Lower leg skin (tissue), 4 donors: Measurements from ENCODE around the gene EYS. TPM values are rescaled to one million over a fixed set of nuclear protein-coding genes. Genes with fewer than 3 reads are reported as not detected.

Source experiments
- DNase-seq, 2 donors: peaks; one replicate each; pipeline ENCODE4 v3.0.0-alpha.2; 2019; ENCODE audit warnings: low spot score in 2 of 2
- H3K4me3 ChIP-seq: fragments of 200-600 bp; sonication (generic); 2 replicates; pipeline ENCODE4 v1.5.1; 2017; ENCODE audit warnings: mild to moderate bottlenecking, low read depth; ENCODE audit not compliant: poor library complexity, severe bottlenecking
- CTCF ChIP-seq, 3 donors: fragments of 450-650 bp; IDR thresholded peaks; one replicate each; pipeline ENCODE4 v1.5.1; 2016; ENCODE audit warnings: antibody characterized with exemption in 3 of 3, mild to moderate bottlenecking in 3 of 3, moderate library complexity in 2 of 3
- POLR2A ChIP-seq, 2 donors: fragments of 450-650 bp; IDR thresholded peaks; one replicate each; pipeline ENCODE4 v1.6.1; 2016 to 2017; ENCODE audit warnings: antibody characterized with exemption in 2 of 2, mild to moderate bottlenecking in 1 of 2, moderate library complexity in 1 of 2
- WGBS, 2 donors: methylation state at CpG; one replicate each; pipeline ENCODE4 v1.1.5; 2018; 5-methylcytosine and 5-hydroxymethylcytosine counted together
- intact Hi-C: fragments of 100-400 bp; cut with DNase I; formaldehyde crosslinking; loops from one replicate; pipeline ENCODE4 v1.15.0; 2023; ENCODE audit warnings: low total_unique reads
- total RNA-seq, 4 donors: library from RNA; depleted of rRNA; stranded (reverse); fragments of >200 nt; gene quantifications; one replicate each; pipeline ENCODE4 v1.1.0, GENCODE V29; 2016

Gene EYS
- total RNA-seq, 4 donors from 2014 or later = 0.04 TPM; not detected in 3

- DNase-seq = no peak
- H3K4me3 ChIP-seq = no peak overlapping the region
- 69 to 83% methylated on average over 2 of the region's 2 CpGs for WGBS, 2 donors
- intact Hi-C loops = no loop called here
- TF ChIP-seq CTCF (IDR thresholded peaks at IDR 0.05) (no peak), POLR2A (IDR thresholded peaks at IDR 0.05) (no peak)
These were observed 802.4 kb downstream of the EYS start for GRCh38 chr6:64904616-64905015.

- DNase-seq = no peak
- TF ChIP-seq CTCF (IDR thresholded peaks at IDR 0.05) (no peak), POLR2A (IDR thresholded peaks at IDR 0.05) (no peak)
- intact Hi-C loops = no loop called here
- H3K4me3 ChIP-seq = no peak overlapping the region
These were observed 804.4 kb downstream of the EYS start for GRCh38 chr6:64902596-64902995.

- 93 to 94% methylated on average over 4 of the region's 4 CpGs for WGBS, 2 donors
- H3K4me3 ChIP-seq = no peak overlapping the region
- no peak for TF ChIP-seq CTCF (IDR thresholded peaks at IDR 0.05)
- TF ChIP-seq POLR2A (IDR thresholded peaks at IDR 0.05) = no peak
- intact Hi-C loops = no loop called here
- DNase-seq = no peak
These were observed 810.1 kb downstream of the EYS start for GRCh38 chr6:64896939-64897338.

- 61 to 90% methylated on average over 3 of the region's 3 CpGs for WGBS, 2 donors
- intact Hi-C loops = no loop called here
- TF ChIP-seq POLR2A (IDR thresholded peaks at IDR 0.05) (no peak), CTCF (IDR thresholded peaks at IDR 0.05) (no peak)
- no peak overlapping the region for H3K4me3 ChIP-seq
- DNase-seq = no peak
These were observed 811.1 kb downstream of the EYS start for GRCh38 chr6:64895945-64896344.

GRCh38 chr6:64890609-64891008 is 816.4 kb downstream of the EYS start:
- TF ChIP-seq POLR2A (IDR thresholded peaks at IDR 0.05) = no peak
- no peak for TF ChIP-seq CTCF (IDR thresholded peaks at IDR 0.05)
- 82 to 92% methylated on average over 1 of the region's 1 CpG for WGBS, 2 donors
- intact Hi-C loops = no loop called here
- no peak overlapping the region for H3K4me3 ChIP-seq
- DNase-seq = no peak

- H3K4me3 ChIP-seq = no peak overlapping the region
- DNase-seq = no peak
- TF ChIP-seq CTCF (IDR thresholded peaks at IDR 0.05) (no peak), POLR2A (IDR thresholded peaks at IDR 0.05) (no peak)
- intact Hi-C loops = no loop called here
- WGBS, 2 donors = 64 to 84% methylated on average over 3 of the region's 3 CpGs
These were observed 817.9 kb downstream of the EYS start for GRCh38 chr6:64889144-64889543.
